ENCODE measurements around the gene MTARC1.

The MTARC1 gene

DNA sequence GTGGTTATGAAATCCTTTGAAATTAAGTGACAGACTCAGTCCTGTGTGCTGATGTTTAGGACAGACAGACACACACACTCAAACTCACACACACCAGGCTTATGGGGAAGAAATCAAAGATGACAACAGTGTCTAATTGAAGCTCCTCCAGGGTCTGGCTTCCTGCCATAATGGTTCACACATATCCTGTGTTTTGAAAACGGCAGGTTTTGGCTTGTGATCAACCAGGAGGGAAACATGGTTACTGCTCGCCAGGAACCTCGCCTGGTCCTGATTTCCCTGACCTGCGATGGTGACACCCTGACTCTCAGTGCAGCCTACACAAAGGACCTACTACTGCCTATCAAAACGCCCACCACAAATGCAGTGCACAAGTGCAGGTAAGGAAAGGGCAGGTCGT is 4.6 kb downstream of the MTARC1 start:
- DNase-seq (ENCODE audit: low read depth, low spot score) = no peak
- H3K9me3 ChIP-seq (ENCODE audit: low read depth, low read length) = no peaks in the 10 kb centered on the region
- no peaks in the 10 kb centered on the region for H3K36me3 ChIP-seq (ENCODE audit: insufficient read depth, low read length)
- no peak for TF ChIP-seq FOXP2 (optimal IDR thresholded peaks at IDR 0.05; ENCODE audit: control extremely low read depth, extremely low read length, insufficient read depth)
- no peak for TF ChIP-seq POLR2AphosphoS5 (IDR thresholded peaks at IDR 0.05; ENCODE audit: borderline replicate concordance, low read depth, low read length)
- TF ChIP-seq EZH2 (IDR thresholded peaks at IDR 0.05) = no peak
- no peak overlapping the region for H3K4me3 ChIP-seq
- H3K27ac ChIP-seq = no peak overlapping the region
- no peak overlapping the region for H3K9ac ChIP-seq (ENCODE audit: insufficient read length)

DNA sequence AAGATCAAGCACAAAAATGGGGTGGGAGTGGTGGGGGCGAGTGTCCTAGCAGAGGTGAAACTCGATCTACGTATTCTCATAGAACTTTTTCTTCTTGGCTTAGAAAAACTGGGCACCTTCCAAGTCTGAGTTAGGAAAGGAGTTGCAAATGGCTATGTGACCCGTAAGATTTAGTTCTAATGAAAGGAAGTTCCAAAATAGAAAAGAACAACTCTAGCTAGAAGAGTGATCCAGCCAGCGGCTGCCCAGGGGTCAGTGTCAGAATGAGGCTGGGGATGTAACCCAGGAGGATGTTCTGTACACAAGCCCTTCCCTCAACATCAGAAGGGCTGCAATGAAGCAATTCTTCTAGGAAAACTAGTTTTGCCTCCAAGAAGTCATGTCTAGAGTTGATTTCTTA is 5.2 kb downstream of the MTARC1 start:
- Histone ChIP-seq H3K36me3 (ENCODE audit: insufficient read depth, low read length) (no peaks in the 10 kb centered on the region), H3K27ac (no peak overlapping the region), H3K9ac (ENCODE audit: insufficient read length) (no peak overlapping the region), H3K9me3 (ENCODE audit: low read depth, low read length) (no peaks in the 10 kb centered on the region), H3K4me3 (no peak overlapping the region)
- no peak for TF ChIP-seq POLR2AphosphoS5 (IDR thresholded peaks at IDR 0.05; ENCODE audit: borderline replicate concordance, low read depth, low read length)
- DNase-seq (ENCODE audit: low read depth, low spot score) = no peak

DNA sequence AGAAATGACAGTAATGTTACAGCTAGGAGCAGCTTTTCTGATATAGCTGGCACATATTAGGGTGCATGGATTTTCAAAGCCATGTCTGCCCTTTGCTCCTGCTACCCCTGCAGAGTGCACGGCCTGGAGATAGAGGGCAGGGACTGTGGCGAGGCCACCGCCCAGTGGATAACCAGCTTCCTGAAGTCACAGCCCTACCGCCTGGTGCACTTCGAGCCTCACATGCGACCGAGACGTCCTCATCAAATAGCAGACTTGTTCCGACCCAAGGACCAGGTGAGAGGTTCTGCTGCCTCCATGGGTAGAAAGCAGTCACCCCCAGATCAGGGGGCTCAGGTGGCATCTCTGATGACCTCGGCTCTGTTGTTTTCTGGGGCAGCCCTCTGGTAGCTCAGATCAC is 9.8 kb downstream of the MTARC1 start:
- H3K9ac ChIP-seq (ENCODE audit: insufficient read length) = no peak overlapping the region
- no peaks in the 10 kb centered on the region for H3K36me3 ChIP-seq (ENCODE audit: insufficient read depth, low read length)
- H3K4me3 ChIP-seq = no peak overlapping the region
- no peaks in the 10 kb centered on the region for H3K9me3 ChIP-seq (ENCODE audit: low read depth, low read length)
- no peak overlapping the region for H3K27ac ChIP-seq
- TF ChIP-seq POLR2AphosphoS5 (IDR thresholded peaks at IDR 0.05; ENCODE audit: borderline replicate concordance, low read depth, low read length) (no peak), EZH2 (IDR thresholded peaks at IDR 0.05) (no peak)
- DNase-seq (ENCODE audit: low read depth, low spot score) = no peak

DNA sequence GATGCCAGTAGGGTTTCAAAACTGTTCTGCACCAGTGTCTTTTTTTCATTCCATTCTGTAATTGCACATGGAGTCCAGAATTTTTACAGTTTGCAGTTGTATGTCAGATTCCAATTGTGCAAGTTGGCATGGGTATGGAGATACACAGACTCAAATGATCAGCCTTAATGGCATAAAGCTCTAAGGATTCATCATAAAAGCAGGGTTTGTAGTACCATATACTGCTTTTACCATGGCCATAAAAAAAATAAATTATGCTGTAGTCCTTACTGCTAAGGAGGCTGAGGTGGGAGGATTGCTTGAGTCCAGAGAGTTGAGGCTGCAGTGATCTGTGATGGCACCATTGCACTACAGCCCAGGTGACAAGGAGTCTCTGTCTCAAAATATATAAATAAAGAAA is 10.3 kb downstream of the MTARC1 start:
- TF ChIP-seq EZH2 (IDR thresholded peaks at IDR 0.05) = no peak
- no peak for TF ChIP-seq POLR2AphosphoS5 (IDR thresholded peaks at IDR 0.05; ENCODE audit: borderline replicate concordance, low read depth, low read length)
- no peak for TF ChIP-seq FOXP2 (optimal IDR thresholded peaks at IDR 0.05; ENCODE audit: control extremely low read depth, extremely low read length, insufficient read depth)
- H3K9me3 ChIP-seq (ENCODE audit: low read depth, low read length) = no peaks in the 10 kb centered on the region
- no peak overlapping the region for H3K27ac ChIP-seq
- DNase-seq (ENCODE audit: low read depth, low spot score) = no peak
- no peak overlapping the region for H3K9ac ChIP-seq (ENCODE audit: insufficient read length)
- H3K36me3 ChIP-seq (ENCODE audit: insufficient read depth, low read length) = no peaks in the 10 kb centered on the region
- no peak overlapping the region for H3K4me3 ChIP-seq

DNA sequence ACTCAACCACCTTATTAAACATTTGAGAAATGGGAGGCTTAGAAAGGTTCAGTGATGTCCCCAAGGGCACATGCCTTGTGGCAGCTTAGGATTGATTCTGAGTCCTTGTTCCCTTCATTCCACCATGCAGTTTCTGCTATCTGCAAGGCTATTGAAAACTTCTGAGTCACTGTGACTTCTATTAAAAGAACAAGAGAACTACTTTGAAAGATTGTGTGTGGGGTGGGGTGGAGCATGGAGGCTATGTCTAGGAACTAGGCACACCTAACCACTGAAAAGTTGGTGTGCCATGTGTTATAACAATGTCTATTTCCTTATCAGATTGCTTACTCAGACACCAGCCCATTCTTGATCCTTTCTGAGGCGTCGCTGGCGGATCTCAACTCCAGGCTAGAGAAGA is 10.8 kb downstream of the MTARC1 start:
- H3K27ac ChIP-seq = no peak overlapping the region
- DNase-seq (ENCODE audit: low read depth, low spot score) = no peak
- no peak overlapping the region for H3K9ac ChIP-seq (ENCODE audit: insufficient read length)
- no peak for TF ChIP-seq POLR2AphosphoS5 (IDR thresholded peaks at IDR 0.05; ENCODE audit: borderline replicate concordance, low read depth, low read length)
- TF ChIP-seq EZH2 (IDR thresholded peaks at IDR 0.05) = no peak
- TF ChIP-seq FOXP2 (optimal IDR thresholded peaks at IDR 0.05; ENCODE audit: control extremely low read depth, extremely low read length, insufficient read depth) = no peak
- H3K9me3 ChIP-seq (ENCODE audit: low read depth, low read length) = no peaks in the 10 kb centered on the region
- H3K4me3 ChIP-seq = no peak overlapping the region
- H3K36me3 ChIP-seq (ENCODE audit: insufficient read depth, low read length) = no peaks in the 10 kb centered on the region

DNA sequence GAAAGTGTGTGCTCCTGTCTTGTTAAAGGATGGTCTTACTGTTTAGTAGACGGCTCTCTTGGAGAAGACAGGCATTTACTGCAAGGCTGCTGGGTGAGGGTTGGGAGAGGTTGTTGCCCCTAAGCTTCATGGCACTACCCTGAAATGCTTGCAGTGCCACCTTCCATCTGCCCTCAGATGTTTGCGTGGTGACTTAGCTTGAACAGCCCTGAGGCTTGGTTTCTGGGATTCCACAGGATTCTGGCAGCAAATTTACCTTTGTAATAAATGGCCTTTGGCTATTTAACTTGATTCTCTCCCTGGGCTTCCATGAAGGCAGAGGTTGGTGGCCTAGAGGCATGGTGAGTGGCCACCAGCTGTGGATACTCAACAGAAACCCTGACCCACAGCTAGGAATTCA is 11.6 kb downstream of the MTARC1 start:
- no peak for DNase-seq (ENCODE audit: low read depth, low spot score)
- no peaks in the 10 kb centered on the region for H3K36me3 ChIP-seq (ENCODE audit: insufficient read depth, low read length)
- no peak overlapping the region for H3K27ac ChIP-seq
- no peak for TF ChIP-seq POLR2AphosphoS5 (IDR thresholded peaks at IDR 0.05; ENCODE audit: borderline replicate concordance, low read depth, low read length)
- TF ChIP-seq EZH2 (IDR thresholded peaks at IDR 0.05) = no peak
- TF ChIP-seq FOXP2 (optimal IDR thresholded peaks at IDR 0.05; ENCODE audit: control extremely low read depth, extremely low read length, insufficient read depth) = no peak
- no peak overlapping the region for H3K4me3 ChIP-seq
- H3K9me3 ChIP-seq (ENCODE audit: low read depth, low read length) = no peaks in the 10 kb centered on the region
- no peak overlapping the region for H3K9ac ChIP-seq (ENCODE audit: insufficient read length)

DNA sequence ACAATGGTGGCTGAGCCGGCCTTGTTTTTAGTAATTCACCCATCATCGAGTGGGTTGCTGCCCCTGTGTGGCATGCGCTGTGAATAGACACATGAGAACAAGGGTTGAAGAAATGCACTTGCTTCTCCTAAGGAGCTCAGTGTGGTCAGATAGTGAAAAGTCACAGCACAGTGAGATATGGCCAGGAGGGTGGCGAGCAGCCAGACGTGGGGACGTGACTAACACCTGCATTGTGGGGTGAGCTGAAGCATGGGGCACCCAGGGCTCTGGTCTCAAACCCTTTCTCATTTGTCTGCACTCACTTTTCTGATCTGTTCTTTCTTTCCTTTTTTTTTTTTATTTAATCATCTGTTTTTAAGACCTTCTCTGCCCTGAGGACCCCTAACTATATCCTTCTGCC is 13.5 kb downstream of the MTARC1 start:
- Histone ChIP-seq H3K27ac (no peak overlapping the region), H3K9me3 (ENCODE audit: low read depth, low read length) (no peaks in the 10 kb centered on the region), H3K4me3 (no peak overlapping the region), H3K9ac (ENCODE audit: insufficient read length) (no peak overlapping the region), H3K36me3 (ENCODE audit: insufficient read depth, low read length) (no peaks in the 10 kb centered on the region)
- TF ChIP-seq POLR2AphosphoS5 (IDR thresholded peaks at IDR 0.05; ENCODE audit: borderline replicate concordance, low read depth, low read length) = no peak
- no peak for TF ChIP-seq EZH2 (IDR thresholded peaks at IDR 0.05)
- no peak for TF ChIP-seq FOXP2 (optimal IDR thresholded peaks at IDR 0.05; ENCODE audit: control extremely low read depth, extremely low read length, insufficient read depth)
- no peak for DNase-seq (ENCODE audit: low read depth, low spot score)

DNA sequence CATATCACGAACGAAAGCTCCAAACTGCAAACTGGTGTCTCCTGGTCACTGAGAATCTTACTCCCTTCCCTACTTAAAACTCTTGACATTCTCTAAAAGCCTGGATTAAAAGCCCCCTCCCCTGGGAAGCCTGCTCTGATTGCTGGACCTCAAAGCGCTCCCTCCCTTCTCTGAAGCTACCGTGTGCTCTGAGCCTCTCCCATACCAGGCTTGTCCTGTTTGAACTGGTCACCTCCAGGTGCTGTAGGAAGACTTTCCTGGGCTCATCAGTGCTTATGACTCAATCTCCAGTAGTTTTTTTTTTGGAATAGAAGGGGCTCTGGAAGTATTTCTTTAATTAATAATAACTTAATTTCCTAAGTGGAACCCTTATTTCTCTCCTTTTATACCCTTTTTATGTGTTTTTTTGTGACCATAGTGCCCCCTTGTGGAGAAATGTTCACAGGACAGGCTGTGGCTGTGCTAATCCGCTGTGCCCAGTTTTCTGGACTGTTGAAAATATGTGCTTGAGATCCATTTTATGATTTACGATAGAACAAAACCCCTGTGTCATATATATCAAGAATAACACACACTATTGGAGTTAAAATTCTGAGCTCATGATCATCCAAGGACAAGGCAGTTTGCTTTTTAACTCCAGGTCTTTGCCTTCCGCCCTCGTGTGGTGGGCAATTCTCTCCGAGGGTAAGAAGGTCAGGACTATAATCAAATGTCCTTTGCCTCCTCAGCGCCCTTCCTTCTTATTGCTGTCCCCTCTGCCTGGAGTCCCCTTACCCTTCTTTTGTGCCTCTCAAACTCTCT is 16.9 kb downstream of the MTARC1 start:
- TF ChIP-seq FOXP2 (optimal IDR thresholded peaks at IDR 0.05; ENCODE audit: control extremely low read depth, extremely low read length, insufficient read depth) = no peak
- no peak for TF ChIP-seq EZH2 (IDR thresholded peaks at IDR 0.05)
- no peak for TF ChIP-seq POLR2AphosphoS5 (IDR thresholded peaks at IDR 0.05; ENCODE audit: borderline replicate concordance, low read depth, low read length)
- Histone ChIP-seq H3K36me3 (ENCODE audit: insufficient read depth, low read length) (no peaks in the 10 kb centered on the region), H3K9ac (ENCODE audit: insufficient read length) (no peak overlapping the region), H3K9me3 (ENCODE audit: low read depth, low read length) (no peaks in the 10 kb centered on the region), H3K27ac (no peak overlapping the region), H3K4me3 (no peak overlapping the region)
- DNase-seq (ENCODE audit: low read depth, low spot score) = no peak

DNA sequence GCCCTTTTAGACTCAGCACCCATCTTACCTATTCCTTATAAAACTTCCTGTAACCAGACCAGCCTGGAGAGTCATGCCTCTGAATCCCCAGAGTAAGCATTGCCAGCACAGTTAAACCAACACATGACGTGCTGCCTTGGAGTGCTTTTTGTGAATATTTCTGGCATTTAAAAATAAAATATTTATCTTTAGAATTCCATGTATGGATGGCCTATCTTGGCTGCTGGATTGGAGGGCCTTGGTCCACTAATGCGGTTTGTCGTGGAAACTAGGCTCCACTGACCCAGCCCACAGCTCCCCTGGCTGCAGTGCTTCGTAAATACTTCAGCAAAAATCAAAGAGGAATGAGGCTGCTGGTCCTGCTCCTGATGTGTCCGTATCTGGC is 17.5 kb downstream of the MTARC1 start:
- H3K9ac ChIP-seq (ENCODE audit: insufficient read length) = no peak overlapping the region
- H3K9me3 ChIP-seq (ENCODE audit: low read depth, low read length) = no peaks in the 10 kb centered on the region
- TF ChIP-seq EZH2 (IDR thresholded peaks at IDR 0.05) (no peak), POLR2AphosphoS5 (IDR thresholded peaks at IDR 0.05; ENCODE audit: borderline replicate concordance, low read depth, low read length) (no peak), FOXP2 (optimal IDR thresholded peaks at IDR 0.05; ENCODE audit: control extremely low read depth, extremely low read length, insufficient read depth) (no peak)
- H3K4me3 ChIP-seq = no peak overlapping the region
- H3K36me3 ChIP-seq (ENCODE audit: insufficient read depth, low read length) = no peaks in the 10 kb centered on the region
- H3K27ac ChIP-seq = no peak overlapping the region
- no peak for DNase-seq (ENCODE audit: low read depth, low spot score)

All from SK-N-MC (cell line).